Loucy (cell line): ENCODE data around the gene CCNF.

Experiments used
- H2AFZ ChIP-seq: fragments of 200-600 bp; sonication (generic); 2 replicates; pipeline ENCODE4 v1.6.0; 2016; ENCODE audit warnings: antibody characterized with exemption, mild to moderate bottlenecking, low read length, moderate library complexity
- H3F3A ChIP-seq: fragments of 200-600 bp; 2 replicates; pipeline ENCODE4 v1.6.0; 2016; ENCODE audit warnings: antibody characterized with exemption, low read depth, mild to moderate bottlenecking
- H3K27me3 ChIP-seq: fragments of 200-600 bp; sonication (generic); 2 replicates; pipeline ENCODE4 v1.6.1; 2014; ENCODE audit warnings: low read length, mild to moderate bottlenecking; ENCODE audit not compliant: insufficient read depth, poor library complexity, severe bottlenecking
- H3K36me3 ChIP-seq: fragments of 200-600 bp; sonication (generic); 2 replicates; pipeline ENCODE4 v1.6.1; 2016; ENCODE audit warnings: low read length; ENCODE audit not compliant: insufficient read depth
- H3K4me1 ChIP-seq: fragments of 200-600 bp; sonication (generic); 2 replicates; pipeline ENCODE4 v1.5.1; 2014; ENCODE audit warnings: low read length, mild to moderate bottlenecking; ENCODE audit not compliant: insufficient read depth, poor library complexity, severe bottlenecking
- H3K4me2 ChIP-seq: fragments of 200-600 bp; sonication (generic); 2 replicates; pipeline ENCODE4 v1.6.0; 2014; ENCODE audit warnings: antibody characterized with exemption, low read length, low read depth, mild to moderate bottlenecking; ENCODE audit not compliant: poor library complexity, severe bottlenecking
- H3K4me3 ChIP-seq: fragments of 200-600 bp; sonication (generic); 2 replicates; pipeline ENCODE4 v1.5.1; 2014; ENCODE audit warnings: low read length, mild to moderate bottlenecking, mixed read lengths; ENCODE audit not compliant: poor library complexity, severe bottlenecking
- H3K79me2 ChIP-seq: fragments of 200-600 bp; sonication (generic); 2 replicates; pipeline ENCODE4 v1.6.1; 2014; ENCODE audit warnings: low read length; ENCODE audit not compliant: insufficient read depth
- H3K9ac ChIP-seq: fragments of 200-600 bp; sonication (generic); 2 replicates; pipeline ENCODE4 v1.6.0; 2014; ENCODE audit warnings: mild to moderate bottlenecking, low read depth, low read length, moderate library complexity; ENCODE audit not compliant: poor library complexity, severe bottlenecking
- H3K9me2 ChIP-seq: fragments of 200-600 bp; sonication (generic); replicated peaks from 2 replicates; pipeline ENCODE4 v1.6.1; 2016; ENCODE audit warnings: low read depth, low read length, mixed read lengths
- H3K9me3 ChIP-seq: fragments of 200-600 bp; sonication (generic); 2 replicates; pipeline ENCODE4 v1.6.1; 2014; ENCODE audit warnings: mild to moderate bottlenecking, antibody characterized with exemption, low read length, low read depth; ENCODE audit not compliant: insufficient read depth
- H4K20me1 ChIP-seq: fragments of 200-600 bp; sonication (generic); 2 replicates; pipeline ENCODE4 v1.6.0; 2014; ENCODE audit warnings: antibody characterized with exemption, low read length, mild to moderate bottlenecking; ENCODE audit not compliant: insufficient read depth, poor library complexity, severe bottlenecking
- EZH2phosphoT487 ChIP-seq: fragments of 200-600 bp; IDR thresholded peaks from 2 replicates; pipeline ENCODE4 v1.6.1; 2018; ENCODE audit warnings: antibody characterized with exemption, mild to moderate bottlenecking, moderate library complexity, borderline replicate concordance
- TF ChIP-seq, protein P1 (sequence below): fragments of 200-600 bp; sonication (generic); conservative IDR thresholded peaks from 2 replicates; pipeline ENCODE4 v1.5.1; 2014; ENCODE audit warnings: mild to moderate bottlenecking, antibody characterized with exemption, low read length

Gene CCNF

GRCh38 chr16:2495041-2495440, 65.8 kb downstream of the CCNF start:
- H3F3A ChIP-seq = no peaks in the 10 kb centered on the region
- no peak overlapping the region for H2AFZ ChIP-seq
- no peaks in the 10 kb centered on the region for H3K27me3 ChIP-seq
- H3K9ac ChIP-seq = no peak overlapping the region
- no peak overlapping the region for H3K4me2 ChIP-seq
- no peak overlapping the region for H3K4me3 ChIP-seq
- no peaks in the 10 kb centered on the region for H4K20me1 ChIP-seq
- no peaks in the 10 kb centered on the region; the same call in 1 of the 2 replicates for H3K36me3 ChIP-seq
- no peaks in the 10 kb centered on the region for H3K9me3 ChIP-seq
- H3K79me2 ChIP-seq = no peaks in the 10 kb centered on the region
- no peak for TF ChIP-seq EZH2phosphoT487
- TF ChIP-seq, protein P1, sequence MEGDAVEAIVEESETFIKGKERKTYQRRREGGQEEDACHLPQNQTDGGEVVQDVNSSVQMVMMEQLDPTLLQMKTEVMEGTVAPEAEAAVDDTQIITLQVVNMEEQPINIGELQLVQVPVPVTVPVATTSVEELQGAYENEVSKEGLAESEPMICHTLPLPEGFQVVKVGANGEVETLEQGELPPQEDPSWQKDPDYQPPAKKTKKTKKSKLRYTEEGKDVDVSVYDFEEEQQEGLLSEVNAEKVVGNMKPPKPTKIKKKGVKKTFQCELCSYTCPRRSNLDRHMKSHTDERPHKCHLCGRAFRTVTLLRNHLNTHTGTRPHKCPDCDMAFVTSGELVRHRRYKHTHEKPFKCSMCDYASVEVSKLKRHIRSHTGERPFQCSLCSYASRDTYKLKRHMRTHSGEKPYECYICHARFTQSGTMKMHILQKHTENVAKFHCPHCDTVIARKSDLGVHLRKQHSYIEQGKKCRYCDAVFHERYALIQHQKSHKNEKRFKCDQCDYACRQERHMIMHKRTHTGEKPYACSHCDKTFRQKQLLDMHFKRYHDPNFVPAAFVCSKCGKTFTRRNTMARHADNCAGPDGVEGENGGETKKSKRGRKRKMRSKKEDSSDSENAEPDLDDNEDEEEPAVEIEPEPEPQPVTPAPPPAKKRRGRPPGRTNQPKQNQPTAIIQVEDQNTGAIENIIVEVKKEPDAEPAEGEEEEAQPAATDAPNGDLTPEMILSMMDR = no peak
- H3K4me1 ChIP-seq = no peaks in the 10 kb centered on the region
- H3K9me2 ChIP-seq = no peaks in the 10 kb centered on the region

DNA sequence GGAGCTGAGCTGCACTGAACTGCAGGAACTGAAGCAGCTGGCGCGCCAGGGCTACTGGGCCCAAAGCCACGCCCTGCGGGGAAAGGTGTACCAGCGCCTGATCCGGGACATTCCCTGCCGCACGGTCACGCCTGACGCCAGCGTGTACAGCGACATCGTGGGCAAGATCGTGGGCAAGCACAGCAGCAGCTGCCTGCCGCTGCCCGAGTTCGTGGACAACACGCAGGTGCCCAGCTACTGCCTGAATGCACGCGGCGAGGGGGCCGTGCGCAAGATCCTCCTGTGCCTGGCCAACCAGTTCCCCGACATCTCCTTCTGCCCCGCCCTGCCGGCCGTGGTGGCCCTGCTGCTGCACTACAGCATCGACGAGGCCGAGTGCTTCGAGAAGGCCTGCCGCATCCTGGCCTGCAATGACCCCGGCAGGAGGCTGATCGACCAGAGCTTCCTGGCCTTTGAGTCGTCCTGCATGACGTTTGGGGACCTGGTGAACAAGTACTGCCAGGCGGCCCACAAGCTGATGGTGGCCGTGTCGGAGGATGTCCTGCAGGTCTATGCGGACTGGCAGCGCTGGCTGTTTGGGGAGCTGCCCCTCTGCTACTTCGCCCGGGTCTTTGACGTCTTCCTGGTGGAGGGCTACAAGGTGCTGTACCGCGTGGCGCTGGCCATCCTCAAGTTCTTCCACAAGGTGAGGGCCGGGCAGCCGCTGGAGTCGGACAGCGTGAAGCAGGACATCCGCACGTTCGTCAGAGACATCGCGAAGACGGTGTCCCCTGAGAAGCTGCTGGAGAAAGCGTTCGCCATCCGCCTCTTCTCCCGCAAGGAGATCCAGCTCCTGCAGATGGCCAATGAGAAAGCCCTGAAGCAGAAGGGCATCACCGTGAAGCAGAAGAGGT, 67.2 kb downstream of the CCNF start:
- Histone ChIP-seq H3K4me1 (no peaks in the 10 kb centered on the region), H3K9me2 (no peaks in the 10 kb centered on the region), H3K79me2 (no peaks in the 10 kb centered on the region), H3K27me3 (no peaks in the 10 kb centered on the region), H3K4me3 (no peak overlapping the region), H3K9me3 (no peaks in the 10 kb centered on the region), H3K36me3 (no peaks in the 10 kb centered on the region; the same call in 1 of the 2 replicates), H3K9ac (no peak overlapping the region), H2AFZ (no peak overlapping the region), H4K20me1 (no peaks in the 10 kb centered on the region), H3K4me2 (no peak overlapping the region), H3F3A (no peaks in the 10 kb centered on the region)
- no peak for TF ChIP-seq EZH2phosphoT487

GRCh38 chr16:2497116-2497630, 67.9 kb downstream of the CCNF start:
- Histone ChIP-seq H3K9me2 (no peaks in the 10 kb centered on the region), H2AFZ (no peak overlapping the region), H3K79me2 (no peaks in the 10 kb centered on the region), H3K4me1 (no peaks in the 10 kb centered on the region), H3K4me3 (no peak overlapping the region), H3K27me3 (no peaks in the 10 kb centered on the region), H3K4me2 (no peak overlapping the region), H3K9me3 (no peaks in the 10 kb centered on the region), H4K20me1 (no peaks in the 10 kb centered on the region), H3K36me3 (no peaks in the 10 kb centered on the region; the same call in 1 of the 2 replicates), H3K9ac (no peak overlapping the region), H3F3A (no peaks in the 10 kb centered on the region)
- no peak for TF ChIP-seq EZH2phosphoT487
- TF ChIP-seq, protein P1 = no peak
